GM19351 (cell line): ENCODE results near the gene KRTAP5-5.
"Not testable (repeated sequence)": the region's sequence is repeated elsewhere in the genome, so short reads cannot be mapped to it uniquely, and the experiment has no call there.

Source experiments
- ATAC-seq: cut with Tn5 transposase; IDR thresholded peaks from one replicate; pipeline ENCODE4 v1.9.1; 2021; ENCODE audit warnings: mild to moderate bottlenecking, moderate library complexity; ENCODE audit not compliant: unreplicated experiment

KRTAP5-5 gene

DNA sequence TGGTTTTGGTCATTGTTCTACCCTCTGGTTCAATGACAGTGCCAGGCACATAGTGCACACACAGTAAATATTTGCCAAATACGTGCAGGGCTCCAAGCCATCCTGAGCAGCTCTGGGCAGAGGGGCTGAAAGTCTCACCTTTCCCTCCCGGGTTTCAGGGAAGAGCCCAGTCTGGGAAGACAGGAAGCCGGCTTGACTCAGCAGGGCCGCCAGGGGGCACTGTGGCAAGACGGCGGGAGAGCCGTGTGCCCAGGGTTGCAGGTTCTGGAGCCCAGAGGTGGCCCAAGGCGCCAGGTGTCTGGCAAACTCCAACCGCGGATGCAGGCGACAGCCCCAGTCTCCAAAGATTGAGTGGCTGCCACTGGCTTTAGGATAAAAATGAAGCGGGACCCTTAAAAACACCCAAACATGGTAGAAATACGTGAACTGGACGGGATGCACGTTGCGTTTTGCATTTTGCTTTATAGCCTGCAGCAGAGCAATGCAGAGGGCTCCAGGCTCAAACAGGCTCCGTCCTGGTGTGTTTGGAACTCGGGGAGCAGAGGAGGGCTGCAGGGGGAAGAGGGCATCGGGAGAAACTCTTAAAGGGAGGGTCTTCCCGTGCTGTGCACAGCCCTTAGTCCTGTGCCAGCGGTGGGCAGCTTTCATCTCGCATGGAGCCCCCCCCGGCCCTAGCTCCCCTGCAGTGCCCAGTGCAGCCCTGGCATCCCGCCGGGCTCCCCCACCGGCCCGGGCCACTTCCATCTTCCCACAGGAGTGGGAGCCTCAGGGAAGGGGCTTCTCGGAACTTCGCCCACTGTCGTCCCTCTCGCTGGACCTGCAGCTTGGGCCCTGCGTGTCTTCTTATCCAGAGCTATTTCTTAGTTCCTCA lies 10.7 kb downstream of the KRTAP5-5 start:
- no peak for ATAC-seq

DNA sequence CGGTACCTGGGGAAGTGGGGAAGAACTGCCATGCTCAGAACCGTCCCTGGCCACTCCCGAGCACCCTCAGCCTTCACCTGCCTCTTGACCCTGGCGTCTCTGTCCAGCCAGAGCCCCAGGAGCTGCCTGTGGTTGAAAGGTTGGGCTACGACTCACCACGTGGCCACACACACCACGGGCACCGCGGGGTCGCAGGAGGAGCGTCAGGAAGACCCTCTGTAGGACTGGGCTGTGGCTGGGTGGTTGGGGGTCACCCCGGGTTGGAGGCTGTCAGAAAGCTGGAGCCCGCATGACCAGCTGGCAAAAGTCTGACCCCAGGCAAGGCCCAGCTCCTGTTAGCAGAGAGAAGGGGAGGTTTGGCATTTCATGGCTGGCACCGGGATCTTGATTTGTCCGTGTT lies 11.5 kb downstream of the KRTAP5-5 start:
- ATAC-seq: no peak

DNA sequence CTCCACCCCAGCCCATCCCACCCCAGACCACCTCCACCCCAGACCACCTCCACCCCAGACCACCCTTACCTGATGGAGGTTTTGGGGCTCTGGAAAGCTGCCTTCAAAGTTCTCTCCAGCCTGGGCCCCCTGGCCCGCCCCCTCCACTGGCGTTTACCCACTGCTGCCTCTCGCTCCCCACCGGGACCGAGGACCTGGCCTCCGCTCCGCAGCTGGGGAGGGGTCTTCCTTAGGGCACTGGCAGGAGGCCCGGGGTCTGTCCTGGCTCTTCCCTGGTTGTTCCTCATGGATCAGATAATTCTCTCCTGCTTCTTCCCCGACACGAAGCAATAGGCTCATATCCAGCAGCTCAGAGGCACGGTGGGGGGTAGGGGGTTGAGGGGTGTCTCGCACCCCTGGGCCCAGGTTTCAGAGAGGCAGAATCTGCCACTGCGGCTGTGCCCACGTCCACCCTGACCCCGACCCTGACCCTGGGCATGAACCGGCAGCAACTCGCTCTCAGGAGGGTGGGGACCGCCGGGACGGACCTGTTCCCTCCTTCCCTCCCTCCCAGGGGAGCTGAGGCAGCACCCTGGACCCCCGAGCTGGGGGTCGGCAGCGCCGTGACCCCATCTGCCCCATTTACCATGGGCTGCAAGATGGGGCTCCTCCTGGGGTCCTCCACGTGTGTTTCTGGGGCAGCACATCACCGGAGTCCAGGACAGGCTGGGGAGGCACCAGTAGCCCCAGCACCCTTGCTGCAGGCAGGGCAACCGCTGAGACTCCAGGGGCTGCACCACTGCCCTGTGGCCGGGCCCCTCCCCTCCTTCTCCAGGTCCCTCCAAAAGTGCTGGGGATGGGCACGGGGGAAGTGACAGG lies 12.9 kb downstream of the KRTAP5-5 start:
- no peak for ATAC-seq

DNA sequence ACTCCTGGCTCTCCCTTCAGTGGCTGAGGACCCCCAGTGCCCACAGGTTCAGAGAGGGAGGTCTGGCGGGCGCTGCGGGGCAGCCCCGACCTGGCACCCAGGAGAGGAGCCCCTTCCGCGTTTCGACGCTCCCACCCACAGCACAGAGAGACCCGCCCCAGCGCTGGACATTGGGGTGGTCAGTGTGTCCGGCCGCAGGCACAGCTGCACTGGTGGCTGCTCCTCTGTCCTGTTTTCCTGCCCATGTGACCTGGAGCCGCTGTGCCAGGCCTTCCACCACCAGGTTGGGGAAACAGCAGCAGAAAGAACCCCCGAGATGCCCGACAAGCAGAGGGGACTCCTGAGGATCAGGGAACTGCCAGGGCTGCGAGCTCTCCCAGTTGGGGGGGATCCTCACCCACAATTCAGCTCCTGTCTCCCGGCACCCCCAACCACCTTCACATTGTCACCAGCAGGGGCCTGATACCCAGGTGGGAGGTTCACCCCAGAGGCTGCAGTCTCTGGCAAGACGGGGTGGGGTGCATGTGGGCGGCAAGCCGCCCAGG lies 13.6 kb downstream of the KRTAP5-5 start:
- ATAC-seq: no peak

DNA sequence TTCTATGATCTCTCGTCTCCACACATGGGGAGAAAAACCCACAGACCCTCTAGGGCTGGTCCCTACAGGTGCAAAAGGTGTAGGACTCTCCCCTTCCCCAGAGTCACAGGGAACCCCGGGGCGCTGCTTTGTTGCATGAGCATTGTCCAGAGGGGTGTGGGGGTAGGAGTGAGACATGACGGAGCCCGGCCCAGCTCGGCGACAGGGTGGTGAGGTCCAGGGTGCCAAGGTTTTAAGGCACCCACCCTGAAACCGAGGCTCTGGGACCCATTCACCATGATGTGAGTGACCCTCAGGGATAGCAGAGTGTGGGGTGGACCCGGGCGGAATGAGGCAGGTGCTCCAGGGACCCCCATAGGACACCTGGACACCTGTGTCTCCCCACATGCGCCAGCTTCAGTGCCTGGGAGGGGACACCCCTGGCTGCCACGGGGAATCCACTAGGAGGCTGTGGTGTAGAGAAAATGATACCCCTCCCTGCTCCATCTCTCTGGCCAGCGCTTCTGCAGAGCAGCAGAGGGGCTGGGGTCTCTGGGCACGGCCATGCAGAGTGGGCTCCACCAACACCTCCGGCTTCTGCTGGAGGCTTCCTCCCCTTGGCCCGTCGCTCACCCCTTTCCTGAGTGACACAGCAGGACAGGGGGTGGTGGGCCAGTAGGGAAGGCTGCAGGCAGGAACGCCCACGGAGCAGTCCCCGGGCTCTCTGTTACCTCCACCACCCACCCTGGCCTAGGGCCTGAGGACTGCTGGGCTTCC lies 15.2 kb downstream of the KRTAP5-5 start:
- no peak for ATAC-seq

DNA sequence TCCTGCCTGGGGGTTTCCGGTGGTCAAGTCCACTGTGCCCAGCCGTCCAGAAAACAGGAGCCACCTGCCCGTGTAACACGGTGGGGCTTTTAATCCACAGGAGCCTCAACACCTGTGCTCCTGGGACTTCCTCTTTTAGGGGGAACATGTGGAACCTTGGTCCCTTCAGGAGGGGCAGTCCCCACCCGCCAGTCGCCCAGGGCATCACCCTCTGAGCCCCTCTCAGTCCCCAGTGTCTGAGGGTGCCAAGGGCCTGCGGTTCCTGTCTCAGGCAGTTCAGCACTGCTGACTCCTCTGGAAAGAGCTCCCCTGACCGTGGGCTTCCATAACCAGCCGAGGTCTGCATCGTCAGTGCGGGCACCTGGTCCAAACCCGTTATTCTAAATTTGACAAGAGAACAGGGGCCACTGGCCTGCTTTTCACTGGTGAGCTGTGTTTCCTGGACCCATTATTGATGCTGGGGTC lies 15.8 kb downstream of the KRTAP5-5 start:
- no peak for ATAC-seq

DNA sequence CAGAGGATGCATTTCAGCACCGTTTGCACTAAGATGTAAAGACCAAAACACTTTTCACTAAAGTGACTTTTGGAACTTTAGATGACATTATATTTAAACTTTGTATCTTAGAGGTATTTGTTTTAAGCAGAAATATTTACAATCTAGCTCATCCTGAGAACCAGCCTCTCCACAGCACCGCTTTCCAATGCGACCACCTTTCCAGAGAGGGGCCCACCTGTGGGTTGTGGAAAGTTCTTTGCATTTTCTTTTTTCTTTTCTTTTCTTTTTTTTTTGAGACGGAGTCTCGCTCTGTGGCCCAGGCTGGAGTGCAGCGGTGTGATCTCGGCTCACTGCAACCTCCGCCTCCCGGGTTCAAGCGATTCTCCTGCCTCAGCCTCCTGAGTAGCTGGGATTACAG lies 17.0 kb downstream of the KRTAP5-5 start:
- ATAC-seq: not testable (repeated sequence)

DNA sequence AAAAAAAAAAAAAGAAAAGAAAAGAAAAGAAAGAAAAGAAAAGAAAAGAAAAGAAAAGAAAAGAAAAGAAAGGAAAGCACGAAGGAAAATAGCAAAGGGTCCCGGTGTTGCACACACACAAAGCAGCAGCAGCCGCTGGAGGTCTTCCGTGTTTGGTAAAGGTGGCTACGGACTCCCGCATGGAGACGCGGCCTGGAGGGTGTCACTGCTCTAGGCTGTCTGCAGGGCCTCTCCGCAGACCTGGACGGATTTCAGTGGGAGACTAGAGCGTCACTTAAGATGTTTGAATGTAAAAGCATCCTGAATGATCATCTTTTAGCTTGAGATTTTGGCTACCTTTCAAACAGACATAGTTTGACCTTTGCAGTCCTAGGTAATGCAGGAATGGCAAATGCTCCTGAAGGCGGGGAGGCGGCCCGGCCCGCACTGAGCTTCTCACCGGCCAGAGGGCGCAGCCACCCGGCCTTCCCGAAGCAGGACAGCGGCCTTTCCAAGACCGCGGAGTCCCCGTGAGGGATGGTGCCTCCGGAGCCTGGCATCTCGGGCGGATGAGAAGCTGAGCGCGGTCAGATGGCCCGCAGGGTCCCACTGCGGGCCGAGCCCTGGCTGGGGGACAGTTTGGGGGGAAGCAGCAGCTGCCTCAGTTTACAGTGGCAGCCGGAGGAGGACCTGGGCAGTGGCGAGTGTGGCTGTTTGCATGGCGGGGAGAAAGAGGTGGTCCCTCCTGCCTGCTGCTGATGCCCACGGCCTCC lies 18.5 kb downstream of the KRTAP5-5 start:
- no peak for ATAC-seq

DNA sequence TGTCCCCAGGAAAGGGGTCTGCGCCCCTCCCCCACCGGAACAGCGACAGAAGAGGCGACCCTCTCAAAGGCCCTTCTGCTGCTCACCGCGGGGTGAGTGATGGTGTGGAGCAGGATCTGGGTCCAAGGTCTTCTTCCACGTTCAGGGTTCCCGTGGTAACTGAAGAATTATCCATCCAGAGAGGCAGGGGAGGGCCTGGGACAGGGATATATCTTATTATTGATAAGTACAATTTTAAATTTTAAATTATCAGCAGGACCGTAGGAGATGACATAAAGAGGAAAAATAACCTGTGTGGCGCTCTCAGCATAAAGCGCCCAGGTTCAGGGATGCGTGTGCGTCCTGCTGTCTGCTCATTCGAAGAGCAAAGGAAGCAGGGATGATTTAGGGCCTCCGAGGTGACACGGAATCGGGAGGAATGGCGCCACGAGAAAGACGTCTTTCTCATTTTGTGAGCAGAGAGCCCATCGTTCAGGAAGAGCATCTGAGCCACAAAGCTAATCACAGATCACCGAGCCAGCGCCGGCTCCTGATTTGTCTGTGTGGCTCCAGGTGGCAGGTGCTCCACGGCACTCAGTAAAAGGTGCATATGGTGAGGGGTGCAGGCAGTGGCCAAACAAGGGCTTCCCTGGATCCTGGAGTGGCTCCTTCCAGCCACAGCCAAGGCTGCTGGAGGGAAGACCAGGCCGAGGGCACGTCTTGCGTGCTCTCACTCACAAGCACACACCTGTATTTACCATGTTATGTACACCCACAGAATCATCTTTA lies 19.3 kb downstream of the KRTAP5-5 start:
- ATAC-seq: no peak

DNA sequence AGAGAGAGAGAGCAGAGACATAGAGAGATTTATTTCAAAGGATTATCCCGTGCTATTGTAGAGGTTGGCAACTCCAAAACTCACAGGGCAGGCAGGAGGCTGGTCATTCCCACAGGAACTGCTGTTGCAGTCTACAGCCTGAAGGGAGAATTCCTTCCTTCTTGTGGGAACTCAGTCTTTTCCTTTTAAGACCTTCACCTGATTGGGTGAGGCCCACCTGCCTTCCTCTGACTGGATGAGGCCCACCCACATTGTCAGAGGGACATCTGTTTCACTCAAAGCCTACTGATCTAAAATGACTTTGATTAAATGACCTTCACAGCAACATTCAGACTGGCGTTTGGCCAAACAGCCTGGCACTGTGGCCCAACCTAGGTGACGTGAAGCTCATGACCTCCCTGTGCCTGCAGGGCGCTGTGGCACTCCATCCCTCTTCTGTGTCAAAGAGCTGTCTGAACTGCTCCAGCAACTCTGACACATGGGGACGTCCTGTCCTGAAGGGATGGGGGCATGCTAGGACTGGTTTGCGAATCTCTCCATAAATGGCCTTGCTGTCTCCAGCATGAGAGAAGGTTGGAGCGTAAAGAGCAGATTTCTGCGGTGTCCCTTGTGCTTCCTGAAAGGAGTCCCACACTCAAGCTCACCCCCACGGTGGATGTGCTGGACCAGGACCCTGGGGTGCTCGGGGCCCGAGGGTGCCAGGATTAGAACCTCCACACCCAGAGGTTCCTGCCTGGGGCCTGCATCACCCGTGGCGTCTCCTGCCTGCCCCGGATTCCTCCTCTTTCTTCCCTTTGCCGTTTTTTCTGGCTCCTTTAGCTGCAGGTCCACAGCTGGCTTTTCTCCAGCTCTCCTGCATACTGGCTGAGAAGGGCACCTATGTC lies 20.7 kb downstream of the KRTAP5-5 start:
- no peak for ATAC-seq

DNA sequence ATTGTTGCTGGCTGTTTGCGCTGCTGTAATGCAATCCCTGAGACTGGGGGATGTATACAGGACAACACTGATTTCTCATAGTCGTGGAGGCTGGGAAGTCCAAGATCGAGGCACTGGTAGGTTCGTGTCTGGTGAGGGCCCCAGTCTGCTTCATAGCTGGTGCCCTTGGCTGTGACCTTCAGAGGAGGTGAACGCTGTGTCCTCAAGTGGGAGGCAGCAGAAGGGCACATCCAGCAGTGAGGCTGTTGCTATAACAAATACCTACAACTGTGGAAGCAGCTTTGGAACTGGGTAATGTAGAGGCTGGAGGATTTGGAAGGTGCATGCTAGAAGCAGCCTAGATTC lies 21.3 kb downstream of the KRTAP5-5 start:
- no peak for ATAC-seq

DNA sequence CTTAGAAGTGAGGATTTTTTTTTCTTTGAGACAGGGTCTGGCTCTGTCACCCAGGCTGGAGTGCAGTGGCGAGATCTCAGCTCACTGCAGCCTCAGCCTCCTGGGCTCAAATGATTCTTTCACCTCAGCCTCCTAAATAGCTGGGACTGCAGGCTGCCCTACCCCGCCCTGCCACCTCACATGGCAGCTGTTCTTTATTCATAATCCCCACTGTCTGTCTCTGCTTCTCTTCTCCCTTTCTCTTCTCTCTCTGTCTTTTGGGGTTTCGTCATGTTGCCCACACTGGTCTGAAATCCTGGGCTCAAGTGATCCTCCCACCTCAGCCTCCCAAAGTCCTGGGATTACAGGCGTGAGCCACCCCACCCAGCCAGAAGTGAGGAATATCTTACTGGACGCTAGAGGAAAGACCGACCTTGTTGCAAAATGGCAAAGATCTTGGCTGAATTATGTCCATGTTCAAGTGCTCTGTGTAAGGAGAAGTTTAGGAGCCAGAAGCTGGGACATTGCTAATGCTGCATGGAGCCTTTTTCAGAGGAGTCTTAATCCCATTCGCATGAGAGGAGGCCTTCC lies 21.9 kb downstream of the KRTAP5-5 start:
- no peak for ATAC-seq

DNA sequence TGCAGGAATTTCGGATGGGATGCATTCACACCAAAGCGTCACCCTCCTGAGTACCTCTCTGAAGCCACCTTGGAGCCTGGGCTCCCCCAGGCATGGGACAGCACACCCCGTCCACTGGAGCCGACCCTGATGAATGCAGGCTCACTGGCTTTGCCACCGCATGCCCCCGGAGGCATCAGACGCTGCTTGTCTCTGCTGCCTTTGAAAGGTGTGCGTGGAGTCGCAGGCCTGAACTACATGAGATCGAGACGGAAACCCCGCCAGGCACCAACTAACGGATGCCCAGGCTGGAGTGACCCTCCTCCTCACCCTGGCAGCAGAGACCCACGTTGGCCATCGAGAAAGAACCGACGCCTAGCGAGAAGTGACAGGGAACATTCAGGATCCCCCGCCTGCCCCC lies 22.5 kb downstream of the KRTAP5-5 start:
- ATAC-seq: no peak

DNA sequence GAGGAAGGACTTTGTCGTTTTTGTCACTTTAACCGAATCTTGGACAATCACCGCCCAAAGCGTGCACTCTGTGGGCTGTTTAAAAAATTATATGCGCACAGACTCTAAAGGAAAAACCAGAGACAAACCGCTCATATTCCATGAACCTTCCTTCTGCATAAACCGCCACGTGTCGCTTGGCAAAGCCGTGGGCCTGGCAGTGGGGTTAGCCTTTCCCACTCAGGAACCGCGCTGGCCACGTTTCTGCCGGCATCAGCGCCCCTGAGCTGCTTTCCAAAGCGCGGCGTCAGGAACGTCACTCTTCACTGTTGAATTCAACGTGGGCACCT lies 22.8 kb downstream of the KRTAP5-5 start:
- no peak for ATAC-seq

DNA sequence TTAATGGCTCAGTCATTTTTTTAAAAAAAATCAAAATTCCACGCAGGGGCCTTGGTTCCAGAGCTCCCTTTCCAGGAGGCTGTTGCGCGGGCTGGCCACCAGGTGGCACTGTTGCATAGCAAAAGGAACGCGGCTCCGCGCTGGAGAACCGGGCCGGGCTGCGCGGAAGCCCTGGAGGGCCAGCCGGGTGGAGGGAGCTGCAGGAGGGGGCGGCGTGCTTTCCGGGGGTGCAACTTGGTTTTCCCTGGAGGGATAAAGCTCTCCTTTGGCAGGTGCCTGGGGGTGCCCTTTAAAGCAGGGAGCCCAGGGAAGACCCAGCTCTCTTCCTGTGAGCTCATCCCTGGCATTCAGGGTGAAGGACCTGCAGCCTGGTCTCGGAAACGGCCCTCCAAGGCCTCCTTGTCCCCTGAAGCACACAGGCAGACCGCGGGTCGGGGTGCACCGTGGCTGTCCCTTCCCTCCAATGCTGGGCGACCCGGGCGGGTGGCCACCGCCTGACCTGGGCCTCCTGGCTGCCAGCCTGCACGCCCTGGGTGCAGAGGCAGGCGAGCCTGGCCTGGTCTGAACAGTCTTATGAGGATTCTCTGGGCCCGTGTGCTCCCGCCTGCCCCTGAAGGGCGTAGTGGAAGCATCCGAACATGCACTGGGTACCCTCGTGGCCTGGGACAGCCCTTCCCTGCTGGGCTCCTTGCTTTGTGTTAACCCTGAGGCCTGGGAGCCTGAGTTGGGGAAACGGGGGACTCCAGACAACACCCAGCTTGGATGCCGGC lies 23.4 kb downstream of the KRTAP5-5 start:
- no peak for ATAC-seq

DNA sequence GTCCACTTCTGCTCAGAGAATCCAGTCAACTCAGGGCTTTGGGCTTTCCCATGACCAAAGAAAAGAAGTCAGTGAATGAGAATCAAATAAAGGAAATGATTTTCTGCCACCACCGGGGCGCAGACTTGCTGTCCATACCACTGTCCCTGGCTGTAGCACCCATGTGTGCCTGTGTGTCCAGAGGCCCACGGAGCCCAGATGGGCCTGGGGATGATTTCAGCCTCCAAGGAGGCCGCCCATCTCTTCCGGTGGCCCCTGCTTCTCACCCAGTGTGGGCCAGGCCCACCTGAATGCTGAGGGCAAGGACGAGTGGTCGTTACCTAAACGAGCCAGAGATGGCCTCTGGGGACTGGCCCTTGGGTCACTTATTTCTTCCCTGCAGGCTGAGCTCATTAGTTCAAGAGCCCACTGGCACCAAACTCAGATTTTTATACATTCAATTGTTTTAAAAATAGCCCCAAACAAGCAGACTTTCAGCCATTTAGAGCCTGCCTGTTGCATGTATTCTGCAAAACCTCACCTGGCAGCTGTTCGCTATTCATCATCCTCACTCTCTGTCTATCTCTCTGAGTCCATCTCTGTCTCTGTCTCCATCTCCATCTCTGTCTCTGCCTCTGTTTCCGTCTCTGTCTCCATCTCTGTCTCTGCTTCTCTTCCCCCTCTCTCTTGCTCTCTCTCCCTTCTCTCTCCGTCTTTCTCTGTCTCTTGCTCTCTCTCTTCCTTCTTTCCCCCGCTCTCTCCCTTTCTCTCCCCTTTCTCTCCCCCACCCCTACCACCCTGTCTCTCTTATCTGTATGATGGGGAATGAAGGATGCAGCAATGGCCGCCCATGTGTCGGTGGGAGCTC lies 24.2 kb downstream of the KRTAP5-5 start:
- no peak for ATAC-seq
